ENCODE results near the gene RET. TPM values are rescaled to one million over a fixed set of nuclear protein-coding genes. Genes with fewer than 3 reads are reported as not detected.

RET gene
- polyA plus RNA-seq, 3 donors = 0.08 to 0.39 (median 0.14) TPM

DNA sequence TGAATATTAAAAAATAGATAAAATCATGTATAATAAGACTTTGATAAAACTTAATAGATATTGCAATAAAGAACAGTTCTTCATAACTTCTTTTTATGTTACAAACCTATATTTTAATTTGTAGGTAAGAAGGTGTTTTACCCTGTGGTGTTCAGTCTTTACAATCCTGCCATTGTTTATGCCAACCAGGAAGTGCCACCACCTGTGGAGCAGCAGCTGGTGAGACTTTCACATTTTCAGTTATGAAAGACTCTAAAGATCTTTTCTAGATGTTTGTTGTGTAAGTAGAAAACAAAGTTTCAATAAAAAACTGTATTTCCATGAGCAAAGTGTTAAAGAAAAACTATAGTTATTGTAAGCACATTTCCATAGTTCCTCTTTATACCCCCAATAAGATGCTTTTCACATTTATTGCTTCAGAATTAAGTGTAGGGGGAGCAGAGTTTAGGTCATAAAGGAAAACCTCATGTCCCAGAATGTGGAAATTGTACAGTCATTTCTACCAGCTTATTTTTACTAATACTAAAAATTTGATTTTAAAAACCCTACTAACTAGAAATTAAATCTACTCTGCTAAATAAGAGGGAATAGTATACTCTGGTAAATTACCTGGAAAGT, 90.1 kb downstream of the RET start:
- peak overlapping the region in 1 of 2 donors; percentile 60 for H3K27ac ChIP-seq (ENCODE audit: low read depth in 1 of 2, low read length in 2 of 2)
- peaks cover 89% of the 10 kb centered on the region for H3K79me2 ChIP-seq (ENCODE audit: insufficient read depth, low read length)
- no peak overlapping the region for H3K4me3 ChIP-seq (replicated peaks in 1 of 3; ENCODE audit: low read depth in 2 of 3, low read length in 3 of 3)
- Mint-ChIP-seq H3K4me3 (no peak overlapping the region), H3K27ac (peak overlapping the region; percentile 71 to 91 (median 76)), H3K36me3 (peaks cover 62 to 70% of the 10 kb centered on the region in 2 donors), H3K4me1 (peaks cover 32% of the 10 kb centered on the region), H3K27me3 (ENCODE audit: low read depth in 3 of 3) (no peaks in the 10 kb centered on the region), H3K9me3 (peaks cover 0 to 3% (median 0%) of the 10 kb centered on the region in 7 donors)
- peaks cover 25 to 40% of the 10 kb centered on the region in 2 donors for H3K4me1 ChIP-seq (ENCODE audit: control insufficient read depth in 1 of 2, insufficient read depth in 2 of 2, low read length in 2 of 2)
- H3K9me3 ChIP-seq (replicated peaks in 1 of 2; ENCODE audit: control insufficient read depth in 1 of 2, insufficient read depth in 1 of 2, low read length in 2 of 2) = no peaks in the 10 kb centered on the region
- H3K36me3 ChIP-seq (replicated peaks in 1 of 2; ENCODE audit: control insufficient read depth in 1 of 2, insufficient read depth in 2 of 2, low read length in 2 of 2) = peaks cover 52 to 80% of the 10 kb centered on the region in 2 donors
- TF ChIP-seq CTCF (IDR thresholded peaks at IDR 0.05) = no peak
- H4K20me1 ChIP-seq (ENCODE audit: insufficient read depth, low read length) = peaks cover 91% of the 10 kb centered on the region
- H3K4me2 ChIP-seq (replicated peaks; ENCODE audit: extremely low read depth, low read length, poor library complexity, severe bottlenecking) = no peak overlapping the region
- no peak overlapping the region for H3K9ac ChIP-seq (ENCODE audit: insufficient read depth, low read length, poor library complexity, severe bottlenecking)
- intact Hi-C loops (cut with micrococcal nuclease) = no loop called here
- DNase-seq = peak in 2 of 3 donors; percentile 24 to 29
- H3K27me3 ChIP-seq (ENCODE audit: control insufficient read depth in 2 of 2, insufficient read depth in 2 of 2, low read length in 2 of 2) = no peaks in the 10 kb centered on the region
- H2AFZ ChIP-seq (ENCODE audit: insufficient read depth, low read depth, low read length, poor library complexity, severe bottlenecking) = no peak overlapping the region

DNA sequence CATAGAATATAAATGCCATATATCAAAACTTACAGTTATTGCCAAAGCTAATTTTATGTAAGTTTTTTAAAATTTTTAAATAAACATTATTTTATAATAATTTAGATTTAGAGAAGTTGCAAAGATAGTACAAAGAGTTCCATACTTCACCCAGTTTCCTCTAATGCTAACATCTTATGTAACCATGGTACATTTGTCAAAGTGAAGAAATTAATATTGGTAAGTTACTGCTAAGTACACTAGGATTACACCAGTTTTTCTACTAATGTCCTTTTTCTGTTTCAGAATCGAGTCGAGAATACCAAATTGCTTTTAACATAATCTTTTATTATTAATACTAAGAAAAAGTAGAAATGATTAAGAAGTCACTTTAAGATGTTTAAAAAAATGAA, 90.6 kb downstream of the RET start:
- no peaks in the 10 kb centered on the region for H3K27me3 ChIP-seq (ENCODE audit: control insufficient read depth in 2 of 2, insufficient read depth in 2 of 2, low read length in 2 of 2)
- no peak overlapping the region for H3K4me2 ChIP-seq (replicated peaks; ENCODE audit: extremely low read depth, low read length, poor library complexity, severe bottlenecking)
- peaks cover 91% of the 10 kb centered on the region for H4K20me1 ChIP-seq (ENCODE audit: insufficient read depth, low read length)
- H3K4me3 ChIP-seq (replicated peaks in 1 of 3; ENCODE audit: low read depth in 2 of 3, low read length in 3 of 3) = no peak overlapping the region
- H3K36me3 ChIP-seq (replicated peaks in 1 of 2; ENCODE audit: control insufficient read depth in 1 of 2, insufficient read depth in 2 of 2, low read length in 2 of 2) = peaks cover 51 to 80% of the 10 kb centered on the region in 2 donors
- peaks cover 26 to 39% of the 10 kb centered on the region in 2 donors for H3K4me1 ChIP-seq (ENCODE audit: control insufficient read depth in 1 of 2, insufficient read depth in 2 of 2, low read length in 2 of 2)
- H3K27ac ChIP-seq (ENCODE audit: low read depth in 1 of 2, low read length in 2 of 2) = no peak overlapping the region
- intact Hi-C loops (cut with micrococcal nuclease) = no loop called here
- H3K36me3 Mint-ChIP-seq = peaks cover 63 to 71% of the 10 kb centered on the region in 2 donors
- H3K9me3 ChIP-seq (replicated peaks in 1 of 2; ENCODE audit: control insufficient read depth in 1 of 2, insufficient read depth in 1 of 2, low read length in 2 of 2) = no peaks in the 10 kb centered on the region
- DNase-seq = peak in 2 of 3 donors; percentile 20 to 53
- no CpG with 5 or more reads among the region's 2 CpGs for WGBS (ENCODE audit: insufficient coverage)
- TF ChIP-seq CTCF (IDR thresholded peaks at IDR 0.05) = no peak
- H3K4me3 Mint-ChIP-seq = no peak overlapping the region
- H3K27me3 Mint-ChIP-seq (ENCODE audit: low read depth in 3 of 3) = no peaks in the 10 kb centered on the region
- H3K27ac Mint-ChIP-seq = peak overlapping the region in 4 of 7 donors; percentile 71 to 91 (median 76)
- peaks cover 34% of the 10 kb centered on the region for H3K4me1 Mint-ChIP-seq
- peaks cover 89% of the 10 kb centered on the region for H3K79me2 ChIP-seq (ENCODE audit: insufficient read depth, low read length)
- H3K9me3 Mint-ChIP-seq = peaks cover 0 to 3% (median 0%) of the 10 kb centered on the region in 7 donors
- H2AFZ ChIP-seq (ENCODE audit: insufficient read depth, low read depth, low read length, poor library complexity, severe bottlenecking) = no peak overlapping the region
- H3K9ac ChIP-seq (ENCODE audit: insufficient read depth, low read length, poor library complexity, severe bottlenecking) = no peak overlapping the region

Data from CD14-positive monocyte (primary cell).